GM23338 (cell line): Measurements from ENCODE around the gene USP6.

Experiments
- CREB1 ChIP-seq: fragments of 250-450 bp; sonication (Bioruptor Pico); IDR thresholded peaks from 2 replicates; pipeline ENCODE4 v1.5.0; 2020; ENCODE audit warnings: low read depth, mild to moderate bottlenecking, moderate library complexity
- EZH2 ChIP-seq: fragments of 200-600 bp; sonication (generic); IDR thresholded peaks from one replicate; pipeline ENCODE4 v1.8.0; 2017; ENCODE audit warnings: antibody characterized with exemption, mild to moderate bottlenecking, low read depth; ENCODE audit not compliant: unreplicated experiment
- EZH2phosphoT487 ChIP-seq: fragments of 200-600 bp; sonication (generic); IDR thresholded peaks from one replicate; pipeline ENCODE4 v1.8.1; 2018; ENCODE audit warnings: antibody characterized with exemption; ENCODE audit not compliant: unreplicated experiment
- JUNB ChIP-seq: IDR thresholded peaks from one replicate; pipeline ENCODE4 v1.6.1; 2016; ENCODE audit warnings: antibody characterized with exemption; ENCODE audit not compliant: unreplicated experiment
- NANOG ChIP-seq: IDR thresholded peaks from 2 replicates; pipeline ENCODE4 v1.6.1; 2016; ENCODE audit warnings: antibody characterized with exemption, borderline replicate concordance
- POLR2AphosphoS5 ChIP-seq: IDR thresholded peaks from 2 replicates; pipeline ENCODE4 v1.6.1; 2016; ENCODE audit warnings: antibody characterized with exemption, low read depth
- STAT1 ChIP-seq: IDR thresholded peaks from one replicate; pipeline ENCODE4 v1.6.1; 2016; ENCODE audit warnings: antibody characterized with exemption; ENCODE audit not compliant: unreplicated experiment
- ZNF114 ChIP-seq: fragments of 250-450 bp; sonication (Bioruptor Pico); IDR thresholded peaks from 2 replicates; pipeline ENCODE4 v1.5.0; 2020; ENCODE audit warnings: mild to moderate bottlenecking, moderate library complexity
- ZNF331 ChIP-seq: fragments of 250-450 bp; sonication (Bioruptor Pico); IDR thresholded peaks from 2 replicates; pipeline ENCODE4 v1.5.0; 2020; ENCODE audit warnings: low read depth, mild to moderate bottlenecking, moderate library complexity
- TF ChIP-seq, protein P1 (sequence below), 2 experiments: fragments of 200-600 bp in 1 of 2; sonication (generic) in 1 of 2; conservative IDR thresholded peaks; 2 replicates each; pipeline versions ENCODE4 v1.5.1 to v1.6.1; 2016 to 2017; ENCODE audit warnings: antibody characterized with exemption in 2 of 2, low read depth in 2 of 2, mild to moderate bottlenecking in 2 of 2, moderate library complexity in 1 of 2
- TF ChIP-seq, protein P2 (sequence below): IDR thresholded peaks from one replicate; pipeline ENCODE4 v1.6.1; 2018; ENCODE audit warnings: antibody characterized with exemption; ENCODE audit not compliant: unreplicated experiment
- TF ChIP-seq, protein P3 (sequence below): IDR thresholded peaks from 2 replicates; pipeline ENCODE4 v1.6.1; 2016; ENCODE audit warnings: antibody characterized with exemption
- TF ChIP-seq, protein P4 (sequence below): fragments of 250-450 bp; sonication (Bioruptor Pico); IDR thresholded peaks from 2 replicates; pipeline ENCODE4 v1.5.0; 2020; ENCODE audit warnings: mild to moderate bottlenecking, moderate library complexity

DNA sequence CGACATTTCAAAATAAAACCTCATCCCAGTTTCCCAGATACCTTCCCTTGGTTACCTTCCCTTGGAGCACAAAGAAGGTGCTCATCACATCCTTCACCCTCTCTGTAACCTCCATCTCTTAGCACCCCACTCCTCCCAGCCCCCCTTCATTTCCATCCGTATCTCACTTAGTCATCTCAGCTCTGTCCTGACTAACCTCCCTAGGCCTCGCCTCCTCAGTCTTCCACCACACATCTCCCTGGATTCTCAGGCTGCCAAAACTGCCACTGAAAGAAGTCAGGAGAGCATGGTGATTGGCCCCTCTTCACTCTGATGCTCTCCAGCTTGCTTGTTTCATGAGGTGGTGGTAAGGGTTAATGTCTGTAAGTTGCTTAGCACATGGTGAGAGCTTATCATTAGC lies 35.2 kb upstream of the USP6 start:
- TF ChIP-seq, protein P1, sequence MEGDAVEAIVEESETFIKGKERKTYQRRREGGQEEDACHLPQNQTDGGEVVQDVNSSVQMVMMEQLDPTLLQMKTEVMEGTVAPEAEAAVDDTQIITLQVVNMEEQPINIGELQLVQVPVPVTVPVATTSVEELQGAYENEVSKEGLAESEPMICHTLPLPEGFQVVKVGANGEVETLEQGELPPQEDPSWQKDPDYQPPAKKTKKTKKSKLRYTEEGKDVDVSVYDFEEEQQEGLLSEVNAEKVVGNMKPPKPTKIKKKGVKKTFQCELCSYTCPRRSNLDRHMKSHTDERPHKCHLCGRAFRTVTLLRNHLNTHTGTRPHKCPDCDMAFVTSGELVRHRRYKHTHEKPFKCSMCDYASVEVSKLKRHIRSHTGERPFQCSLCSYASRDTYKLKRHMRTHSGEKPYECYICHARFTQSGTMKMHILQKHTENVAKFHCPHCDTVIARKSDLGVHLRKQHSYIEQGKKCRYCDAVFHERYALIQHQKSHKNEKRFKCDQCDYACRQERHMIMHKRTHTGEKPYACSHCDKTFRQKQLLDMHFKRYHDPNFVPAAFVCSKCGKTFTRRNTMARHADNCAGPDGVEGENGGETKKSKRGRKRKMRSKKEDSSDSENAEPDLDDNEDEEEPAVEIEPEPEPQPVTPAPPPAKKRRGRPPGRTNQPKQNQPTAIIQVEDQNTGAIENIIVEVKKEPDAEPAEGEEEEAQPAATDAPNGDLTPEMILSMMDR (conservative IDR thresholded peaks at IDR 0.05; ENCODE audit: low read depth in 2 of 2): no peak
- no peak for TF ChIP-seq EZH2phosphoT487
- TF ChIP-seq EZH2: no peak
- TF ChIP-seq POLR2AphosphoS5: no peak
- no peak for TF ChIP-seq NANOG
- TF ChIP-seq, protein P2, sequence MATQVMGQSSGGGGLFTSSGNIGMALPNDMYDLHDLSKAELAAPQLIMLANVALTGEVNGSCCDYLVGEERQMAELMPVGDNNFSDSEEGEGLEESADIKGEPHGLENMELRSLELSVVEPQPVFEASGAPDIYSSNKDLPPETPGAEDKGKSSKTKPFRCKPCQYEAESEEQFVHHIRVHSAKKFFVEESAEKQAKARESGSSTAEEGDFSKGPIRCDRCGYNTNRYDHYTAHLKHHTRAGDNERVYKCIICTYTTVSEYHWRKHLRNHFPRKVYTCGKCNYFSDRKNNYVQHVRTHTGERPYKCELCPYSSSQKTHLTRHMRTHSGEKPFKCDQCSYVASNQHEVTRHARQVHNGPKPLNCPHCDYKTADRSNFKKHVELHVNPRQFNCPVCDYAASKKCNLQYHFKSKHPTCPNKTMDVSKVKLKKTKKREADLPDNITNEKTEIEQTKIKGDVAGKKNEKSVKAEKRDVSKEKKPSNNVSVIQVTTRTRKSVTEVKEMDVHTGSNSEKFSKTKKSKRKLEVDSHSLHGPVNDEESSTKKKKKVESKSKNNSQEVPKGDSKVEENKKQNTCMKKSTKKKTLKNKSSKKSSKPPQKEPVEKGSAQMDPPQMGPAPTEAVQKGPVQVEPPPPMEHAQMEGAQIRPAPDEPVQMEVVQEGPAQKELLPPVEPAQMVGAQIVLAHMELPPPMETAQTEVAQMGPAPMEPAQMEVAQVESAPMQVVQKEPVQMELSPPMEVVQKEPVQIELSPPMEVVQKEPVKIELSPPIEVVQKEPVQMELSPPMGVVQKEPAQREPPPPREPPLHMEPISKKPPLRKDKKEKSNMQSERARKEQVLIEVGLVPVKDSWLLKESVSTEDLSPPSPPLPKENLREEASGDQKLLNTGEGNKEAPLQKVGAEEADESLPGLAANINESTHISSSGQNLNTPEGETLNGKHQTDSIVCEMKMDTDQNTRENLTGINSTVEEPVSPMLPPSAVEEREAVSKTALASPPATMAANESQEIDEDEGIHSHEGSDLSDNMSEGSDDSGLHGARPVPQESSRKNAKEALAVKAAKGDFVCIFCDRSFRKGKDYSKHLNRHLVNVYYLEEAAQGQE: no peak
- TF ChIP-seq JUNB: no peak
- TF ChIP-seq, protein P3, sequence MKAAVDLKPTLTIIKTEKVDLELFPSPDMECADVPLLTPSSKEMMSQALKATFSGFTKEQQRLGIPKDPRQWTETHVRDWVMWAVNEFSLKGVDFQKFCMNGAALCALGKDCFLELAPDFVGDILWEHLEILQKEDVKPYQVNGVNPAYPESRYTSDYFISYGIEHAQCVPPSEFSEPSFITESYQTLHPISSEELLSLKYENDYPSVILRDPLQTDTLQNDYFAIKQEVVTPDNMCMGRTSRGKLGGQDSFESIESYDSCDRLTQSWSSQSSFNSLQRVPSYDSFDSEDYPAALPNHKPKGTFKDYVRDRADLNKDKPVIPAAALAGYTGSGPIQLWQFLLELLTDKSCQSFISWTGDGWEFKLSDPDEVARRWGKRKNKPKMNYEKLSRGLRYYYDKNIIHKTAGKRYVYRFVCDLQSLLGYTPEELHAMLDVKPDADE: no peak
- TF ChIP-seq, protein P4, sequence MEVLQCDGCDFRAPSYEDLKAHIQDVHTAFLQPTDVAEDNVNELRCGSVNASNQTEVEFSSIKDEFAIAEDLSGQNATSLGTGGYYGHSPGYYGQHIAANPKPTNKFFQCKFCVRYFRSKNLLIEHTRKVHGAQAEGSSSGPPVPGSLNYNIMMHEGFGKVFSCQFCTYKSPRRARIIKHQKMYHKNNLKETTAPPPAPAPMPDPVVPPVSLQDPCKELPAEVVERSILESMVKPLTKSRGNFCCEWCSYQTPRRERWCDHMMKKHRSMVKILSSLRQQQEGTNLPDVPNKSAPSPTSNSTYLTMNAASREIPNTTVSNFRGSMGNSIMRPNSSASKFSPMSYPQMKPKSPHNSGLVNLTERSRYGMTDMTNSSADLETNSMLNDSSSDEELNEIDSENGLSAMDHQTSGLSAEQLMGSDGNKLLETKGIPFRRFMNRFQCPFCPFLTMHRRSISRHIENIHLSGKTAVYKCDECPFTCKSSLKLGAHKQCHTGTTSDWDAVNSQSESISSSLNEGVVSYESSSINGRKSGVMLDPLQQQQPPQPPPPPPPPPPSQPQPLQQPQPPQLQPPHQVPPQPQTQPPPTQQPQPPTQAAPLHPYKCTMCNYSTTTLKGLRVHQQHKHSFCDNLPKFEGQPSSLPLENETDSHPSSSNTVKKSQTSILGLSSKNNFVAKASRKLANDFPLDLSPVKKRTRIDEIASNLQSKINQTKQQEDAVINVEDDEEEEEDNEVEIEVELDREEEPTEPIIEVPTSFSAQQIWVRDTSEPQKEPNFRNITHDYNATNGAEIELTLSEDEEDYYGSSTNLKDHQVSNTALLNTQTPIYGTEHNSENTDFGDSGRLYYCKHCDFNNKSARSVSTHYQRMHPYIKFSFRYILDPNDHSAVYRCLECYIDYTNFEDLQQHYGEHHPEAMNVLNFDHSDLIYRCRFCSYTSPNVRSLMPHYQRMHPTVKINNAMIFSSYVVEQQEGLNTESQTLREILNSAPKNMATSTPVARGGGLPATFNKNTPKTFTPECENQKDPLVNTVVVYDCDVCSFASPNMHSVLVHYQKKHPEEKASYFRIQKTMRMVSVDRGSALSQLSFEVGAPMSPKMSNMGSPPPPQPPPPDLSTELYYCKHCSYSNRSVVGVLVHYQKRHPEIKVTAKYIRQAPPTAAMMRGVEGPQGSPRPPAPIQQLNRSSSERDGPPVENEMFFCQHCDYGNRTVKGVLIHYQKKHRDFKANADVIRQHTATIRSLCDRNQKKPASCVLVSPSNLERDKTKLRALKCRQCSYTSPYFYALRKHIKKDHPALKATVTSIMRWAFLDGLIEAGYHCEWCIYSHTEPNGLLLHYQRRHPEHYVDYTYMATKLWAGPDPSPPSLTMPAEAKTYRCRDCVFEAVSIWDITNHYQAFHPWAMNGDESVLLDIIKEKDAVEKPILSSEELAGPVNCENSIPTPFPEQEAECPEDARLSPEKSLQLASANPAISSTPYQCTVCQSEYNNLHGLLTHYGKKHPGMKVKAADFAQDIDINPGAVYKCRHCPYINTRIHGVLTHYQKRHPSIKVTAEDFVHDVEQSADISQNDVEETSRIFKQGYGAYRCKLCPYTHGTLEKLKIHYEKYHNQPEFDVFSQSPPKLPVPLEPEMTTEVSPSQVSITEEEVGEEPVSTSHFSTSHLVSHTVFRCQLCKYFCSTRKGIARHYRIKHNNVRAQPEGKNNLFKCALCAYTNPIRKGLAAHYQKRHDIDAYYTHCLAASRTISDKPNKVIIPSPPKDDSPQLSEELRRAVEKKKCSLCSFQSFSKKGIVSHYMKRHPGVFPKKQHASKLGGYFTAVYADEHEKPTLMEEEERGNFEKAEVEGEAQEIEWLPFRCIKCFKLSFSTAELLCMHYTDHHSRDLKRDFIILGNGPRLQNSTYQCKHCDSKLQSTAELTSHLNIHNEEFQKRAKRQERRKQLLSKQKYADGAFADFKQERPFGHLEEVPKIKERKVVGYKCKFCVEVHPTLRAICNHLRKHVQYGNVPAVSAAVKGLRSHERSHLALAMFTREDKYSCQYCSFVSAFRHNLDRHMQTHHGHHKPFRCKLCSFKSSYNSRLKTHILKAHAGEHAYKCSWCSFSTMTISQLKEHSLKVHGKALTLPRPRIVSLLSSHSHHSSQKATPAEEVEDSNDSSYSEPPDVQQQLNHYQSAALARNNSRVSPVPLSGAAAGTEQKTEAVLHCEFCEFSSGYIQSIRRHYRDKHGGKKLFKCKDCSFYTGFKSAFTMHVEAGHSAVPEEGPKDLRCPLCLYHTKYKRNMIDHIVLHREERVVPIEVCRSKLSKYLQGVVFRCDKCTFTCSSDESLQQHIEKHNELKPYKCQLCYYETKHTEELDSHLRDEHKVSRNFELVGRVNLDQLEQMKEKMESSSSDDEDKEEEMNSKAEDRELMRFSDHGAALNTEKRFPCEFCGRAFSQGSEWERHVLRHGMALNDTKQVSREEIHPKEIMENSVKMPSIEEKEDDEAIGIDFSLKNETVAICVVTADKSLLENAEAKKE: no peak
- no peak for TF ChIP-seq STAT1
- TF ChIP-seq ZNF114 (CRISPR knock-in tag): no peak
- TF ChIP-seq CREB1 (CRISPR knock-in tag): no peak
- no peak for TF ChIP-seq ZNF331 (CRISPR knock-in tag)
